A673 (cell line): ENCODE data around the gene ZDHHC19.

Experiments used
- CTCF ChIP-seq: fragments of 300-800, 200-600 bp; sonication (generic); conservative IDR thresholded peaks from 2 replicates; pipeline ENCODE4 v1.5.1; 2017; ENCODE audit warnings: low read depth, mild to moderate bottlenecking, antibody characterized with exemption, low read length, moderate library complexity, mixed read lengths
- EZH2 ChIP-seq: fragments of 200-600 bp; sonication (generic); IDR thresholded peaks from 2 replicates; pipeline ENCODE4 v1.6.1; 2017; ENCODE audit warnings: borderline replicate concordance, low read depth, mild to moderate bottlenecking, mixed read lengths, antibody characterized with exemption, low read length; ENCODE audit not compliant: poor library complexity, severe bottlenecking

DNA sequence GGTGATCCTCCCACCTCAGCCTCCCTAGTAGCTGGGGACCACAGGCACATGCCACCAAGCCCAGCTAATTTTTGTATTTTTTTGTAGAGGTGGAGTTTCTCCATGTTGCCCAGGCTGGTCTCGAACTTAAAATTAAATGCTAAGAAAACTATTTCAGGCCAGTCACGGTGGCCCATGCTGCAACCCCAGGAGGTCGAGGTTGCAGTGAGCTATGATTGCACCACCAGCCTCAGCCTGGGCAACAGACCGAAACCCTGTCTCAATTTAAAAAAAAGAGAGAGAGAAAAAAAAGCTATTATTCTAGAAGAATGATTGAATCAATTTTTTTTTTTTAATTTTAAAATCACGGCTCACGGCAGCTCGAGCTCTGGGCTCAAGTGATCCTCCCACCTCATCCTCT, 9.8 kb upstream of the ZDHHC19 start:
- TF ChIP-seq CTCF, result no peak
- TF ChIP-seq EZH2, result no peak
